HG02678 (cell line): Measurements from ENCODE around the gene DCLK1.

Experiments used
- ATAC-seq: cut with Tn5 transposase; IDR thresholded peaks from one replicate; pipeline ENCODE4 v1.9.1; 2021; ENCODE audit warnings: mild to moderate bottlenecking, moderate library complexity; ENCODE audit not compliant: unreplicated experiment

DCLK1 gene

GRCh38 chr13:35909837-35910540, 221.2 kb downstream of the DCLK1 start:
- ATAC-seq: no peak

- ATAC-seq: no peak
Observed at GRCh38 chr13:35909091-35909490, 222.1 kb downstream of the DCLK1 start.

- no peak for ATAC-seq
Observed at GRCh38 chr13:35908226-35908625, 223.0 kb downstream of the DCLK1 start.

DNA sequence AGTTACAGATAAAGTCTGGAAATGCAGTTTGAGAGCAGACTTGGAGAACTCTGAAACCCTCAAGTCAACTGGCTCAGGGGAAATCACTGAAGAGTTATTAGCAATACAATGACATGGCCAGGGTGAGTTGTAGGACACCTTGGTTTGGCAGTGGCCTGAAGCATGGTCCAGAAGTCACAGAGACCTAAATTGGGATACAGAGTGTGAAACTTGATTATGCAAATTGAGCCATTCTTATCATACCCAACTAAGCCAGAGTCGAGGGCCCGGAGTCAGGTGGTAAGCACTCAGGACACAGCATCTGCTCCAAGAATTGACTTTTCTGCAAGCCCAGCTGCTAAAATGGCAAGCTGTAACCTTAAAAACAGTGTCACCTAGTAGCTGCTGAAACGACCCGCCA, 224.5 kb downstream of the DCLK1 start:
- no peak for ATAC-seq

DNA sequence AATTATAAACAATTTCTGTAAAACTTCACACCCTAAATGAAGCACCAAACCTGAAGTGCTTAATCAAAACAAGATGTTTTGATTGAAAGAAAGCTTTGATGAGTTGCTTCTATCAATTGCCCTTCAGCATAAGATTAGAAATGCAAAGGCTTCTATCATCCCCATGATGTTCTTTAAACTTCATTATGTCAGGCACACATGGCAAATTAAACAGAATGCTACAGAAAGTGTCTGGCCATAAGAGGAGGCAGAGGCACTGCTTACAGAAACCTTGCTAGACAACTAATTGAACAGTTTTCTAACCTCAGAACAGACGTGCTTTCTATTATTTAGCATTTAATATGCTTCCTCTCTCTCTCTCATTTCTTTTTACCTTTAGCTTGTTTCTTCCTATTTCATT, 228.1 kb downstream of the DCLK1 start:
- no peak for ATAC-seq

DNA sequence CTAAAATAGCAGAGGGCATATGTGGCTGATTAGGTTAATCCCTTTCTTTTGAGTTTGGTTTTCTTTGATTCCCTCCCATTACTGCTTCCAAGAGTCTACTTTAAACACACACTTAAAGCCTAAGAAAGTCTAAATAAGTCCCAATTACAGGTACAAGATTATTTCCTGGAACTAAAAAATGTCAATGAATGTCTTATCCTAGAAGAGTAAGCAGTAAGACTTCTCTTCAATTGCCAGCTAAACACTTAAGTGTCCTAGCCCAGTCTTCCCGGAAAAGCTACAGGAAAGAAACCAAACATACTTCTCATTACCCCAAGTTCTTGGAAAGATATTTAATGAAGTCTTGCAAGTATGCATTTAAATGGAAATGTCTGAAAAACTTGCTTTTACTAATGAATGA, 233.1 kb downstream of the DCLK1 start:
- no peak for ATAC-seq

GRCh38 chr13:35894636-35895035, 236.5 kb downstream of the DCLK1 start:
- ATAC-seq: no peak

GRCh38 chr13:35892837-35893814, 238.1 kb downstream of the DCLK1 start:
- no peak for ATAC-seq

- no peak for ATAC-seq
Observed at GRCh38 chr13:35891507-35892441, 239.4 kb downstream of the DCLK1 start.

GRCh38 chr13:35889560-35889959, 241.6 kb downstream of the DCLK1 start:
- ATAC-seq: no peak

DNA sequence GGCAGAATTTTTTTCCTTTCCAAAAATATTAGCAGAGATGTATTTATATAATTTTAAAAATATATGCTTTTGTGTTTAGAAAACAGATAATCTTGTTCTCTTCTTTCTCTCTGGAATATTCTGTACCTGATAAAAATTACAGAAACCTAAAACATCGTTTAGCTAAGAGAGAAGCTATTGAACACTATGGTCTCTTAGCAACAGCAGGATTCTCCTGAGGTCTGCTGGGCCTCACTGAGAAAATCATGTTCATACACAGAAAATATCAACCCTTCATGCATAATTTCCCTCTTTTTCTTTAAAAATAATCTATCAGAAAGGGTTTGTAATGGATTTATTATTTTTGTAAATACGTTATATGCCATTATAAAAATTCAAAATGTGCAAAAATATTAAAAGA, 242.2 kb downstream of the DCLK1 start:
- ATAC-seq: no peak

GRCh38 chr13:35888457-35888883, 242.7 kb downstream of the DCLK1 start:
- no peak for ATAC-seq

- ATAC-seq: no peak
Observed at GRCh38 chr13:35887115-35887666, 244.0 kb downstream of the DCLK1 start.

GRCh38 chr13:35886332-35887114, 244.7 kb downstream of the DCLK1 start:
- ATAC-seq: no peak

DNA sequence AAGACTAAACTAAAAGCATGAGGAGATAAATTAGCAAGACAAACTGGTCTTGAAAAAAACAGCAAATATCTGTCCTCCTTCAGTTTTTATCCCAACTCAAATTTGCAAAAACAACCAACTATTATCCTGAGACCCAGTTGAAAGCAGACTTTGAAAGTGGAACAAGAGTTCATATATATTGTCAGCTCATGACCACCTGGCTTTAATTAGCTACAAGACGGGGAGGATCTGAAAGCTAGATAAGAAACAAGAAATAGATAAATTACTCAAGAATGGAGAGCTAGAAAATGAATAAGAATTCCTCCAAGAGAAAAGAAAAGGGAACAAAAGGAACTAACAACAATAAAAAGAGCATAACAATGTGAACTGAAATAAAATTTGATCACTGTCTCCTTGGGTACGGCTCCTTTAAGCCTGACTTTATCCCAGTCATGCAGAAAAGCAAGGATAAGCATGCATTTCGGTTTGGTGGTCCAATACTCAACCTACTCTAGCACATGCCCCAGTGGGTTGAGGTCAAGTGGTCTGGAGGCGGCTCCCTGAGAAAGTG, 246.9 kb downstream of the DCLK1 start:
- no peak for ATAC-seq

GRCh38 chr13:35882722-35883497, 248.3 kb downstream of the DCLK1 start:
- ATAC-seq: no peak

- ATAC-seq: no peak
Observed at GRCh38 chr13:35881360-35881759, 249.8 kb downstream of the DCLK1 start.

GRCh38 chr13:35879111-35879510, 252.1 kb downstream of the DCLK1 start:
- ATAC-seq: no peak

DNA sequence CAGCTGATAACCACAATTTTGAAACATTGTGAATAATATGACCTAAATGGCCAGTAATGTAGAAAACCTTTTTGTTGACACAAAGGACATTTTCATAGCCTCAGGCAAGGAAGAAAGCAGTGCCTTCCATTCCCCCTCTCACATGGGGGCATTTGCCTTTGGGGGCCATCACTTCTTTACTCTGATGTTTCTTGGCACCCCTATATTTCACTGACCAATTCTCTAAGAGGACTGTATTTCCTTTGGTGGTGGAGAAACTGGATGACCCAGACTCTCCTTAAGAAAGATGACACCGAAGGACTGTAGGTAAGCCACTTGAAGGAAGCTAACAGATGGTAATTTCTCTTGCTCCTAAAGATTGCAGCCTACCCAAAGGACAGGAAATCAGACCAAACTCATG, 254.6 kb downstream of the DCLK1 start:
- no peak for ATAC-seq
